ENCODE measurements around the gene AGPAT1.

DNA sequence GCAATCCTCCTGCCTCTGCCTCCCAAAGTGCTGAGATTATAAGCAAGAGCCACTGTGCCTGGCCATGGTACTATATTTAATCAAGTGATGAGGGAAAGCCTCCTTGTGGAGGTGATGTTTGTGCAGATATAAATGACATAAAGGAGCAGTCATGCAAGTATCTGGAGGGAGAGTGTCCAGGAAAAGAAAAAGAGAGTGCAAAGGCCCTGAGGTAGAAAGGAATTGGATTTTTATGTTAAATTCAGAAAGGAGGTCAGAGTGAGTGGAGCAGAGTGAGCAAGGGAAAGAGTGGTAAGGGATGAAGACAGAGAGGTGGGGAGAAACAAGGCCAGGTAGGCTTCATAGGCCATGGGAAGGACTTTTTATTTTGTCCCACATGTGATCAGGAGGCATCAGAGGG, 38.4 kb downstream of the AGPAT1 start:
- no peak for TF ChIP-seq GATA2 (IDR thresholded peaks at IDR 0.05; ENCODE audit: low read depth, low read length)
- TF ChIP-seq GATA3 (IDR thresholded peaks at IDR 0.05; ENCODE audit: low read depth, low read length): no peak

Measured in SH-SY5Y (cell line).